ENCODE results near the gene EPHB2. TPM values are rescaled to one million over a fixed set of nuclear protein-coding genes. Genes with fewer than 3 reads are reported as not detected.

EPHB2 gene
- total and polyA plus RNA-seq, 2 of the 8 experiments (the other 6 are each of a cell fraction or from before 2014, with no cell fraction given): 15.8 to 17.2 TPM

- Histone ChIP-seq H3K23me2 (ENCODE audit: low read depth, low read length) (peaks cover 4% of the 10 kb centered on the region; the same call in 1 of the 2 replicates), H4K8ac (ENCODE audit: extremely low read depth, insufficient read depth, low read length) (no peak overlapping the region), H2AFZ (ENCODE audit: low read length) (no peak overlapping the region), H2BK5ac (ENCODE audit: low read depth, low read length) (no peak overlapping the region), H3K14ac (ENCODE audit: insufficient read length) (no peak overlapping the region), H3K4me1 (replicated peaks in 1 of 4; ENCODE audit: control insufficient read depth in 3 of 4, insufficient read depth in 4 of 4, low read length in 3 of 4) (peaks cover 0 to 2% (median 0%) of the 10 kb centered on the region in 4 experiments; a peak in 1 of 7 replicates), H3K36me3 (ENCODE audit: control insufficient read depth in 2 of 4, insufficient read depth in 4 of 4, low read length in 3 of 4) (no peaks in the 10 kb centered on the region), H3K23ac (ENCODE audit: insufficient read length) (no peak overlapping the region), H2BK120ac (replicated peaks; ENCODE audit: low read depth, low read length) (no peak overlapping the region), H3K4ac (replicated peaks; ENCODE audit: insufficient read length, low read depth, low read length) (no peak overlapping the region), H3K9ac (replicated peaks in 1 of 4; ENCODE audit: extremely low read depth in 1 of 4, low read depth in 3 of 4, low read length in 3 of 4) (peak overlapping the region in 1 of 4 experiments; percentile 4; a peak in 1 of 7 replicates), H3K56ac (replicated peaks; ENCODE audit: insufficient read length, low read depth, low read length) (no peak overlapping the region), H3K79me1 (ENCODE audit: low read depth, low read length) (no peaks in the 10 kb centered on the region), H3K9me3 (ENCODE audit: insufficient read depth in 2 of 2, low read depth in 1 of 2, low read length in 1 of 2) (no peaks in the 10 kb centered on the region), H4K91ac (replicated peaks; ENCODE audit: insufficient read length, low read length) (no peak overlapping the region), H3K4me3 (ENCODE audit: extremely low read depth in 1 of 4, insufficient read depth in 2 of 4, low read depth in 3 of 4, low read length in 4 of 4) (no peak overlapping the region), H3K27ac (ENCODE audit: low read depth, low read length) (no peak overlapping the region), H2BK15ac (ENCODE audit: low read length) (no peak overlapping the region), H2BK20ac (ENCODE audit: low read length) (no peak overlapping the region), H2BK12ac (ENCODE audit: low read depth, low read length) (no peak overlapping the region), H3K27me3 (replicated peaks in 1 of 4; ENCODE audit: control insufficient read depth in 3 of 4, extremely low read depth in 1 of 4, insufficient read depth in 3 of 4, low read length in 3 of 4) (no peaks in the 10 kb centered on the region; a peak in 1 of 7 replicates), H4K20me1 (replicated peaks in 1 of 2; ENCODE audit: control insufficient read depth in 1 of 2, insufficient read depth in 2 of 2, low read length in 2 of 2) (peaks cover 0 to 2% of the 10 kb centered on the region in 2 experiments), H3K18ac (ENCODE audit: extremely low read depth, low read length) (no peak overlapping the region), H3K4me2 (ENCODE audit: insufficient read depth in 1 of 2, low read depth in 2 of 2, low read length in 2 of 2) (no peak overlapping the region), H4K5ac (ENCODE audit: insufficient read length, low read depth, low read length) (no peak overlapping the region), H3K79me2 (ENCODE audit: control insufficient read depth in 1 of 2, insufficient read depth in 2 of 2, low read length in 2 of 2) (no peaks in the 10 kb centered on the region), H2AK5ac (ENCODE audit: low read depth, low read length) (no peak overlapping the region)
- no peak for FAIRE-seq
- CTCF ChIA-PET (ENCODE audit: partially characterized antibody): interaction anchor here (1.0 to 1.6 kb wide), 5 partner anchors 13 to 101 kb away, joined by 3 to 5 read pairs (median 3); no protein-coding TSS in a partner anchor
- POLR2A ChIA-PET (ENCODE audit: partially characterized antibody): interaction anchor here (1.0 to 1.3 kb wide), 2 partner anchors 16 to 23 kb away, joined by 3 to 4 read pairs; no protein-coding TSS in a partner anchor
- whole genome bisulfite sequencing, 2 experiments (ENCODE audit: extremely low coverage in 1 of 2, insufficient coverage in 1 of 2, insufficient read length in 1 of 2, insufficient replicate concordance in 2 of 2, low coverage in 1 of 2, low lambda C conversion rate in 2 of 2, missing lambda C conversion rate in 1 of 2): 88 to 100% methylated on average over 5 to 6 of the region's 6 CpGs
- DNase-seq (ENCODE audit: low read depth in 1 of 2, low spot score in 2 of 2): no peak
- no peak for TF ChIP-seq GABPA (IDR thresholded peaks at IDR 0.05; ENCODE audit: borderline replicate concordance, insufficient read depth, low read length)
- no peak for TF ChIP-seq RBBP5 (IDR thresholded peaks at IDR 0.05; ENCODE audit: borderline replicate concordance, low read depth, low read length)
- no peak for TF ChIP-seq TBP (IDR thresholded peaks at IDR 0.05; ENCODE audit: low read depth, low read length)
- no peak for TF ChIP-seq SUZ12 (IDR thresholded peaks at IDR 0.05; ENCODE audit: low read length)
- no peak for TF ChIP-seq TAF1 (IDR thresholded peaks at IDR 0.05; ENCODE audit: low read depth, low read length)
- TF ChIP-seq MAX (IDR thresholded peaks at IDR 0.05): no peak
- no peak for TF ChIP-seq CTCF (IDR thresholded peaks at IDR 0.05; ENCODE audit: control extremely low read depth in 1 of 3, insufficient read depth in 1 of 3, low read depth in 1 of 3, low read length in 3 of 3)
- TF ChIP-seq JUND (IDR thresholded peaks at IDR 0.05; ENCODE audit: low read length): no peak
- no peak for TF ChIP-seq GTF2F1 (IDR thresholded peaks at IDR 0.05; ENCODE audit: borderline replicate concordance, low read depth, low read length)
- TF ChIP-seq SAP30 (IDR thresholded peaks at IDR 0.05; ENCODE audit: insufficient read depth, insufficient replicate concordance, low read length): no peak
- no peak for TF ChIP-seq SP4 (IDR thresholded peaks at IDR 0.05; ENCODE audit: low read length)
Observed at GRCh38 chr1:22769932-22770331, 59.3 kb downstream of the EPHB2 start.
